H1 (cell line): Measurements from ENCODE around the gene ASB16.

Experiments used
- ATF2 ChIP-seq: IDR thresholded peaks from 2 replicates; pipeline ENCODE4 v1.6.1; 2012; ENCODE audit warnings: low read length, inconsistent platforms
- CTCF ChIP-seq, 3 experiments: IDR thresholded peaks; 1 replicate in 2 of 3; 2 replicates in 1 of 3; pipeline versions ENCODE4 v1.5.1 to v1.6.1; 2011; ENCODE audit warnings: low read length in 3 of 3, mild to moderate bottlenecking in 3 of 3, inconsistent platforms in 2 of 3, low read depth in 1 of 3, moderate library complexity in 1 of 3; ENCODE audit not compliant: insufficient read depth in 1 of 3; ENCODE audit errors: control extremely low read depth in 1 of 3
- EZH2 ChIP-seq: fragments of 200-600 bp; sonication (generic); IDR thresholded peaks from 2 replicates; pipeline ENCODE4 v1.7.1; 2012; ENCODE audit warnings: low read depth, mild to moderate bottlenecking, moderate library complexity, low read length, inconsistent platforms; ENCODE audit not compliant: severe bottlenecking
- NANOG ChIP-seq: IDR thresholded peaks from 2 replicates; pipeline ENCODE4 v1.6.1; 2011; ENCODE audit warnings: low read length, low read depth, mild to moderate bottlenecking, inconsistent platforms; ENCODE audit not compliant: insufficient read depth, poor library complexity, severe bottlenecking
- POU5F1 ChIP-seq: IDR thresholded peaks from 2 replicates; pipeline ENCODE4 v1.6.1; 2011; ENCODE audit warnings: low read depth, mild to moderate bottlenecking, low read length, moderate library complexity
- RNF2 ChIP-seq: fragments of 200-900, 300-1000 bp; sonication (generic); IDR thresholded peaks from 2 replicates; pipeline ENCODE4 v1.7.1; 2016; ENCODE audit warnings: borderline replicate concordance, low read depth, mild to moderate bottlenecking, antibody characterized with exemption, low read length; ENCODE audit not compliant: poor library complexity, severe bottlenecking; ENCODE audit errors: missing control alignments

GRCh38 chr17:44217738-44218343, 47.3 kb downstream of the ASB16 start:
- TF ChIP-seq NANOG (no peak), EZH2 (no peak), CTCF (IDR thresholded peaks at IDR 0.05; ENCODE audit: control extremely low read depth in 1 of 3, insufficient read depth in 1 of 3, low read depth in 1 of 3, low read length in 3 of 3) (no peak), RNF2 (no peak), ATF2 (no peak), POU5F1 (no peak)
